NCI-H69 (cell line): ENCODE data around the gene SLC36A4.
A peak's percentile ranks its signal among the peaks of the same experiment; 100 is the strongest.
"Not testable (repeated sequence)": the region's sequence is repeated elsewhere in the genome, so short reads cannot be mapped to it uniquely, and the experiment has no call there.

Experiments
- DNase-seq: peaks from one replicate; lab custom pipeline; 2025; lab: John Stamatoyannopoulos, UW

SLC36A4 gene

GRCh38 chr11:93122535-93123235, 75.1 kb downstream of the SLC36A4 start:
- no peak for DNase-seq

GRCh38 chr11:93118276-93118675, 79.5 kb downstream of the SLC36A4 start:
- DNase-seq = no peak

- DNase-seq = no peak
Observed at GRCh38 chr11:93117565-93117964, 80.2 kb downstream of the SLC36A4 start.

GRCh38 chr11:93116641-93117441, 81.0 kb downstream of the SLC36A4 start:
- peak; percentile 56 for DNase-seq

- no peak for DNase-seq
Observed at GRCh38 chr11:93114304-93114703, 83.5 kb downstream of the SLC36A4 start.

GRCh38 chr11:93113824-93114223, 84.0 kb downstream of the SLC36A4 start:
- DNase-seq = peak; percentile 21

- not testable (repeated sequence) for DNase-seq
Observed at GRCh38 chr11:93111147-93111546, 86.6 kb downstream of the SLC36A4 start.

GRCh38 chr11:93100211-93100610, 97.6 kb downstream of the SLC36A4 start:
- DNase-seq = no peak

- DNase-seq = no peak
Observed at GRCh38 chr11:93099806-93100205, 98.0 kb downstream of the SLC36A4 start.
